COR-L47 (cell line): ENCODE measurements around the gene RAB3GAP2.
"Not testable (repeated sequence)": the region's sequence is repeated elsewhere in the genome, so short reads cannot be mapped to it uniquely, and the experiment has no call there.

Experiments
- DNase-seq: peaks from one replicate; lab custom pipeline; 2025; lab: John Stamatoyannopoulos, UW

The RAB3GAP2 gene

DNA sequence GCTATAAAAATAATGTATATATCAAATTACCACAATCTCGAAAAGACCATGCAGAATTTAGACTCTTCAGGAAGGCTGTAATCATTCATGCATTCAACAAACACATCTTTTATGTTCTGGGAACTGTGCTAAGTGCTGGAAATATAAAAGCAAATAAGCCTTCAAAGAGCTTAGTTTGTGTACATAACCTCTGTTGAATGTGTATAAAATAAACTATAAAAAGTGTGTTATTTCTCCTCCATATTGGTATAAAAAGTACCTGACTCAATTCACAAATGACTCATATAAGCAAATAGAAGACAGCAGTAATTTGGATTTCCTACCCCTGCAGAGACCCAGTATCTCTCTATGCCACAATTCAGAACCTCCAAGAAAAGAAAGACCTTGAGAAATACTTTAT lies 36.8 kb downstream of the RAB3GAP2 start:
- peak; percentile 52 for DNase-seq

DNA sequence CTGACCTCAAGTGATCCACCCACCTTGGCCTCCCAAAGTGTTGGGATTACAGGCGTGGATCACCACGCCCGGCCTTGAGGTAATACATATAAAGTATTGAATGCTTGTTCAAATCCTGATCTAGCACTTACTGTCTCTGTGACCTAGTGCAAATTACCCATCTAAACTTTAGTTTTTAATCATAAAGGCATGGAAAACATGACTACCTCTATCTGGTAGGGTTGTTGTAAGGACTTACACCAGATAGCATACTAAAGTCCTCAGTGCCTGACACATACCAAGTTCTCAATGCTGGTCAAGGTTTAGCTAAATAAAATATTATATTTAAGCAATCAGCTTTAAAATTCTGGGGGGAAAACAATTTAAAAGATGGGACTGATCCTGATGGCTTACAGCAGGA lies 38.3 kb downstream of the RAB3GAP2 start:
- no peak for DNase-seq

DNA sequence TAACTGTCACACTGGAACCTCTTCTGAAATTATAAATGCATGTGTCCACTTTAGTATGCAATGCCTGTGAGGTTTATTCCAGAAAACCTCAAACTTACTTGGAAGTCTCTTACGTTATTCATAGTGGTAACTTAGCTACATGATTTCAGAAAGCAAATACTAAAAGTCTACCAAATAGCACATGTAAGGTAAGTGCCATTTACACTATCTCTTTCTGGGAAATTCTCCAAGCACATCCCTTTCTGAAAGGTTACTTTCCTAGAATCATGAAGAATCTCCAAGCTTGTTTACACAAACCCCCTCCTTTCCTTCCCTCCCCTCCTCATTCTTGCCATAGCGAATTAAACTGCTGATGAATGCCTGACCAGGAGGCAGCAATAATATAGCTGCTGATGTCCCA lies 42.5 kb downstream of the RAB3GAP2 start:
- DNase-seq: no peak

DNA sequence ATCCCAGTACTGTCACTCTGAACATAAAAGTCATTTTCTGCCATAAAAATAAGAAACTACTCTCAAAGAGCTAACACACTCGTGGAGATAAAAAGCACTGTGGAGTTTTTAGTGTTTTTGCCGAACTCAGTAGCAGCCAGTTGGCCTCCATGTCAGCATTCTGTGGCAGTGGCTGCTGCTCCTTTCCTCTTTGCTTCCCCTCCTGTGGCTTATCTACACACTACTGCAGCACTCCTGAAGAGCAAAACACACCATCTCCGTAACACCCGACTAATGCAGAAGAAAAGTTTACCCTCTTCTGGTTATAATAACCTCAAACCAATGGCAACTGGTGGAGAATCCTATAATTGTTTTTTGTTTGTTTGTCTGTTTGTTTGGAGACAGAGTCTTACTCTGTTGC lies 44.9 kb downstream of the RAB3GAP2 start:
- DNase-seq: no peak

DNA sequence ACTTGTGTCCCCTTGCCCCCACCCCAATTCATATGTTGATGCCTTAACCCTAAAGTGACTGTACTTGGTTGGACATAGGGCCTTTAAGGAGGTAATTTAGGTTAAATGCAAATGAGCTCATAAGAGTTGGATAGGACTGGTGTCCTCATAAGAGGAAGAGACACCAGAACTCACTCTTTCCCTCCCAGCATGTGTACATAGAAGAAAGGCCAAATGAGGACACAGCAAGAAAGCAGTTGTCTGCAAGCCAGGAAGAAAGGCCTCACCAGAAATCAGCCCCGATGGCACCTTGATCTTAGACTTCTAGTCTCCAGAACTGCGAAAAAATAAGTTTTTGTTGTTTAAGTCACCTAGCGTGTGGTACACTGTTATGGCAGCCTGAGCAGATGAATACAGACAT lies 45.5 kb downstream of the RAB3GAP2 start:
- no peak for DNase-seq

DNA sequence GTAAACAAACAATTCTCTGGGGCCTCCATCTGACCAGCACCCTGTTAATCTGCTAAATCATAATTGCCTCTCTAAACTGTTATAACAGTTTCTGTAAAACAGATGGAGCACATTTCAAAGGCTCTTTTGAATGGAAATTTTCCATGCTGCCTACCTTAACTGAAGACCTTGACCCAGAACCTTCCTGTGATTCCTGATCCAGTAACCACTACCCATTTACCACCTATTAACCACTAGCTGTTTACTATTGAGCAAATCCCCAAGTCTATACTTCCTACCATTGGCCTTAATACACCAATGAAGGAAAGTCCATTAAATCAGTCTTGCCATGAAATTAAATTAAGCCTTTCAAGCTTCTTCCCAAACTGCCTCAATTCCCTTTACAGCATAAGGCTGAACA lies 46.3 kb downstream of the RAB3GAP2 start:
- DNase-seq: no peak

DNA sequence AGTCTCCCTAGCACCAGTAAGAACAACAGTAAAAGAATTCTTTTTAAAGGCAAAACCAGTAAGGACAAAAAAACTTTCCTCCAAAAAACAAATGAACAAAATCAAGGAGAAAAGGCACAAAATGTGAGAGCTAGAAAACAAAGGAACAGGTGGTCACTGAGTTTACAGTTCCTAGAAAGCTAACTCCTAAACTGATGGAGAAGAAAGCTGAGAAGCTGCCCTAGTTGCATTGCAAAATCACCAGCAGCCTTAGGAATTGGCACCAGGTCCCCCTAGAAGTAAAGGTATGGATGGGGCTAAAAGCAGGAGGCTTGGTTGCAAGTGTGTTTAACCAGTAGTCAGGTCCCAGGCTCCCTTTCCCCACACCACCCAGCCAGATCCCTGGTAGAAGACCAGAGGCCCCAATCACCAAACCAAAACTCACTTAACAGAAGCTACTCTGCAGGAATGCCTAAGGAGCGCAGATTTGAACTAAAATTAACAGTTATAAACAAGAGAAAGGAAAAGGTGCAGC lies 47.6 kb downstream of the RAB3GAP2 start:
- no peak for DNase-seq

DNA sequence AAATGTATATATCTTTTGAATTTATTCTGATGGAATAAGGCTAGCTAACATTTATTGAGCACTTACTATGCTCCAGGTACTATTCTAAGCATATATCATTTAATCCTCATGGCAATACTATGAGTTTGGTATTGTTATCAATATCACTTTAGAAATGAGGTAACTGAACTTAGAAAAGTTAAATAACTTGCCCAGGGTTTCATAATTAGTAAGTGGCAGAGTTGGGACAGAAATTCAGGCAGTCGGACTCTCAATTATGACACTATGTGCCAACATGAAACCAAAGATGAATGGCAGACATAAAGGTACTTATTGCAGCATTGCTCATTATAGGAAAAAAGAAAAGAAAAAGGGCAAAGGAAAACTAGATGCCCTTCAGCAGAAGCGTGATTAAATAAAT lies 48.2 kb downstream of the RAB3GAP2 start:
- DNase-seq: no peak

DNA sequence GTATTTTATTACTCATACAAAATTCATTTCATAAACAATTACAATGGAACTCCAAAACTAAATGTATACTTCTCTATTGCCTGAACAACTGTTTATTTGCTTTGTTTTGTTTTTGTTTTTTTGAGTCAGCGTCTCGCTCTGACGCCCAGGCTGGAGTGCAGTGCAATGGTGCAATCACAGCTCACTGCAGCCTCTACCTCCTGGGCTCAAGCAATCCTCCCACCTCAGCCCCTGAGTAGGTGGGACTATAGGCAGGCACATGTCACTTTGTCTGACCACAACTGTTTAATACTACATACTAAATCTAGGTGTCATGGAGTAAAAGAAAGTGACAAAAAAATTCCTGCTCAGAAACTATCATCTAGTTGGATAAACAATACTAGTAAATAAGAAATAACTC lies 49.3 kb downstream of the RAB3GAP2 start:
- no peak for DNase-seq

DNA sequence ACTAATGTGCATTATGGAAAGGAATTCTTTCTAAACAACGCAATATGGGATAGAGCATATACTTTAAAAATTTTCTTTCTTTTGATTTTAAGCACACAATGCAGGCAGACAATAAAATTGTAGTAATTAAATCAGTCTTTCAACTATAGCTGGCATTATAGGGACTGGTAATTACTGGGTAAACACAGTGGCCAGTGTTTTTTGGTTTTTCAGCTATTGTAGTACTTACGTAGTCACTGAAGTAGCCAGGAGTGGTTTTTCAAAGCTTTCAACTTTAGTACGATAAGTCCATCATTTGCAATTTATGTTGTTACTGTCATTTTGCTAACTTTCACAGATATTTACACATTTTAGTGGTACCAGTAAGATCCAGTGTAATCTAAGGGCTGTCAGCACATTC lies 50.6 kb downstream of the RAB3GAP2 start:
- peak; percentile 76 for DNase-seq

DNA sequence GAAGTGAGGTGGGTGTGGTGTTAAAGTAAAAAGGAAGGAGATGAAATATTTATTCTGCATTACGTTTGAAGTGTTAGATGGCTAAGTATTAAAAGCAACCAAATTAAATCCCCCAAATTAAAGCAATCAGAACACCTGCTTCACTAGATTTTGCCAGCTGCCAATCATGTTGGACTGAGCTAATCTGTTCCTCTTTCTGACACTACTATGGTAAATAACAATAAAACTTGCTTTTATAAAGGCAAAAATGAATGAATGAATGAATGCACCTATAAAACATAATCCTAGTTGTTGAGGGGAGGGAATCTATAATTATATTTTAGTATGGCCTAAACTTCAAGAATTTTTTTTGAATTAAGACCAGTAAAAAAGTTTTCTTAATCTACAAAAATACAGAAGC lies 51.0 kb downstream of the RAB3GAP2 start:
- no peak for DNase-seq

DNA sequence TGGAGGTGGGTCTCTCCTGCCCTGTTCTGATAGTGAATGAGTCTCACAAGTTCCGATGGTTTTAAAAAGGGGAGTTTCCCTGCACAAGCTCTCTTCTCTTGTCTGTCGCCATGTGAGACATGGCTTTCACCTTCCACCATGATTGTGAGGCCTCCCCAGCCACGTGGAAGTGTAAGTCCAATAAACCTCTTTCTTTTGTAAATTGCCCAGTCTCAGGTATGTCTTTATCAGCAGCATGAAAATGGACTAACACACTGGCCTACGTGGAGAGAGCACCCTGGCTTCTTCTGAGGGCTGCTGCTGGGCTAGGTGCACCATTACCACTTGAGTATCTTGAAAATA lies 51.6 kb downstream of the RAB3GAP2 start:
- DNase-seq: not testable (repeated sequence)

DNA sequence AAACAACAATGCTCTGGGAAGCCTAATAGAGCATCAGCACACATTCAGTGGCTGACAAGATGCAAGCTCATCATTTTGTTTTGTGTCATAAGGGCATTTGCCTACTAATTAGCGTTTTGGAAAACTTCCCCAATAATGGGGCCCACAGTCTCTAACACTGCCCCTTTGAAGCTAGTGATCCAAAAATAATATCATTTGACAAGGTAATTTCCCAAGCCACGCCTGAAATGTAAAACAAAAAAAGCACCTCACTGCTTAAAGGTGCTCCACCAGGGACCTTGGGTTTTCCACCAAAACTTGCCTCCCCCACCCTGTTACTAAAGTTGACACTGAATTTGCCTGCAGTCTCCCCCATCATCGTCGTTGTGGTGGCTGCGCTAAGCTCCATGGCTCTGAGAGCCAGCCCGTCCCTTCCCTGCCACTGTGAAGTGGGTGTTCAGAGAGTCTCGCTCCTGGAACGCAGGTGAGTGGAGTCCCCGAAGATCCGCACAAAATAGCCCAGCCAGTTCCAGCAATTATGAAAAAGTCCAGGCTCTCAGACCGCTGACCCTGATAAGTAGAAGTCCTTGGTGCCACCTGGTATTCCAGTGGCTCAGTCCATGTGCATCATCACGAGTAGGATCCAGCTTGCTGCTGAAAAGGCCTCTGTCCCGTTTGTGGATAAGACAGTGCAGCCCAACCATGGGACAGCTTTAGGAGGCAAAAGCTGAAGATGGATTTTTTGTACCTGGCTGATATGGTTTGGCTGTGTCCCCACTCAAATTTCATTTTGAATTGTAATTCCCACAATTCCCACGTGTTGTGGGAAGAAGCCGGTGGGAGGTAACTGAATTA lies 52.2 kb downstream of the RAB3GAP2 start:
- no peak for DNase-seq

DNA sequence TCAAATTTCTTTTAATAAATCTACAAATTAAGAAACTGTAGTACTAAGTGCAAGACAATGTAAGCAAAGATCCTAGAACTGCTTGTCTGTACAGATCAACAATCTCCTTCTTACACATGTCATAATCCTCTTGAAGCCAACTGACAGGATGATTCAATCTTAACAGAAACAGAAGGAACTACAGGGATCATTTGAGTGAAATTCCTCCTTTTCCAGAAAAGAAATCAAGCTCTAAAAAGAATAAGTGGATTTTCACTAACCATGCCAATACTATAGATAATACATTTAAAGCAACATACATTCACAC lies 53.2 kb downstream of the RAB3GAP2 start:
- no peak for DNase-seq

DNA sequence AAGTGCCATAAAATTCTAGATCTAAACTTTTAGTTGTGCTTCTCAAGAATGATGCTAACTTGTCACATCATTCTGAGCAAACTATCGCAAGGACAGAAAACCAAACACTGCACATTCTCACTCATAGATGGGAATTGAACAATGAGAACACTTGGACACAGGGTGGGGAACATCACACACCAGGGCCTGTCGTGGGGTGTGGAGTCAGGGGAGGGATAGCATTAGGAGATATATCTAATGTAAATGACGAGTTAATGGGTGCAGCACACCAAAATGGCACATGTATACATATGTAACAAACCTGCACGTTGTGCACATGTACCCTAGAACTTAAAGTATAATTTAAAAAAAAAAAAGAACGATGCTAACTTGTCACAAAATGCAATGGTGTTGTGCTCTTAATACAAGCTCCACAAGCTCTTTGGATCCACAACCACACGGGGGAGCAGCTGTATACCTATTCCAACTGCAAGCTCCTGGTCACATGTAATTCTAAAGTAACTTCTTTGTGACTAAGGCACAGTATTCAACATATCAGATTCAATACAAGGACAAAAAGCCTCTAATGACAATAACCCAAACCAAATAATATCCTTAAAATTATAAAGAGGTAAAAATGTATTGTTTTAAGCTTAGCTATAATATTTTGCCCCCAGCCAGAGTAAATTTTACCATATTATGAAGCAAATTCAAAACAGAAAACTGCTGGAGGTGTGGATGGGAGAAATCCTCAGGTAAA lies 53.7 kb downstream of the RAB3GAP2 start:
- peak; percentile 71 for DNase-seq

DNA sequence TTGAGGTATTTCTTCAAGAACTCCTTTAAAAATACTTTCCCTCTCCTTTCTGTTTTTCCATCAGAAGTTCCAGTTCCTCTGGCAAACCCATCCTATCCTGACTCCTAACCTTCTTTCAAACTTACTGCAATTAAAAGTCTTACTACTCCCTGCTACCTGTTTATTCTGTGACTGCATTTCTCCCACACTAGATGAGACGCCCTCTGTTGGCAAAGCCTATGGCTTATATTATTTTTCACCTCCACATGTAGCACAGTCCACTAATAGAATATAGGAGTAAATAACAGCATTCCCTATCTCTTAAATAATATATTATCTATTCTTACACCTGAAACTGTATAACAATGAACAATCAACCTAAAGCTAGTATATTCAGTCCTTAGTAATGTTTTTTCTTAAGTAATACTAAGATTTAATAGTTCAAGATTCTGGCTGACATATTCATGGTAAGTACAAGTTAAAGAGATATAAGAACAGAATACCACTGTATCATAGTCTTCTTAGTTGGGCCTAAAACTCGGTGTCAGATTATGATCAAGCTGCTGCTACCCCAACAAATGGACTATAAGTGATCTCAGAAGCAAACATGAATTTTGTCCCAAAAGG lies 54.8 kb downstream of the RAB3GAP2 start:
- no peak for DNase-seq

DNA sequence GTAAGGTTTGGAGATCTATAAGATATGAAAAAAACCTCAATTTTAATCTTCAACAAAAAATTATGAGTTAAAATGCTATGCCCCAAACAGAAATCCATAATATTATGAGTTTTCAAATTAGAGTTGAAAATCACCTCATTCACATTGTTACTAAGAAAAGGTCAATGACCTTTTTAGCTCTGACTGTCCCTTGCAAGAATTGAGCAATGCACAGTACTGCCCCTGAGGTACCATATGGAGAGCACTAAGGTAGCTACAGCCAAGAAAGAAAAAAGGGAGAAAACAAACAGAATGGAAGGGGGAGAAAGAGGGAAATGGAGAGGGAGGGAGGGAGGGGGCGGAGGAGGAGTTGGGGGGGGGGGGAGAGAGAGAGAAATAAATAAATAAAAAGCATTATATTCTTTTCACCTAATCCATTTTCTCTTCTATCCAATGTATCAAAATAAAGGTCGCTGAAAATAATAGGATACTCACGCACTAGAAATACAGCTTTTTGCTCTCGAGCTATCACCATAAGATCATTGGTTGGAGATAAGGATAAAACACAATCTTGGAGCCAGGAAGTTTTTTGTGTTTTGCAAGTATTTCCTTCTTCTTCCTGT lies 58.8 kb downstream of the RAB3GAP2 start:
- no peak for DNase-seq

DNA sequence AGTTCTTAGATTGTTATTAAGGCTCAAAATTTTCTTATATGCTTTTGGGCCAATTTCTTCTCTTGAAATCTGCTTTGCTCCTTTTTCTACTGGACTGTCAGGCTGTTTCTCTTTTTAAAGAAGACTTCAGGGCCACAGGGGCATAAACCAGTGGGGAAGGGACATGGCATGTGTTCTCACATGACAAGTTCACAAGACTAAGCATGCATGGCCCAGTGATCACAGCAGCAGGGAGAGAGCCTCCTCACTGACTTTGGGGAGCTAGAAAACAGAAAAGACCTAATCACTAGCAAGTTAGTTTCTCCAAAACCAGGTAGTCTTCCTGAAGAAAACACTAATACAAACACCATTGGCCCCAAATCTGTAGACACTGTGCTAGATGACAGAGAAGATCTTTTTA lies 64.8 kb downstream of the RAB3GAP2 start:
- DNase-seq: no peak

DNA sequence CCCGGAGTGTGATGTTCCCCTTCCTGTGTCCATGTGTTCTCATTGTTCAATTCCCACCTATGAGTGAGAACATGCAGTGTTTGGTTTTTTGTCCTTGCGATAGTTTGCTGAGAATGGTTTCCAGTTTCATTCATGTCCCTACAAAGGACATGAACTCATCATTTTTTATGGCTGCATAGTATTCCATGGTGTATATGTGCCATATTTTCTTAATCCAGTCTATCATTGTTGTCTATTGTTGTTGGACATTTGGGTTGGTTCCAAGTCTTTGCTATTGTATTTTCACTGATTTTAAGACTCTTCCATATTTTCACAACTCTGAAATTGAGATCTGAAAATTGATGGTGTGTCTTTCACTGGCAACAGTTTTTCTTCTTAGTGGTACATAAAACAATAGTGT lies 67.5 kb downstream of the RAB3GAP2 start:
- not testable (repeated sequence) for DNase-seq

DNA sequence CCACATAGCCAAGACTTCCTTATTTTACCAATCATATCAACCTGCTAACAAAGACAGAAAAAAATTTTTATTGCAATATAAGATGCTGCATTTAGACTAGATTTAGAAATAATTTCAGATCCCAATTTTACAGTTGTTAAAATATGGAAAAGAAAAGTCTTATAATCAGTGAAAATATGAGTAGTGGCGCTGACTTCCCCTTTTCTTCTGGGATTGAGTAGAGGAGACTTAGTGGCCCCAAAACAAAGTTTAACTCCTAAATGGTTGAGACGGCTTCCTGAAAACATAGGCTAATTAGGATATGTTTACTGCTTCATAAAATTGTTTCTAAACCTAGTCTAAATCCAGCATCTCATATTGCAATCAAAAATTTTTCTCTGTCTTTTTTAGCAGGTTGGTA lies 68.4 kb downstream of the RAB3GAP2 start:
- no peak for DNase-seq

DNA sequence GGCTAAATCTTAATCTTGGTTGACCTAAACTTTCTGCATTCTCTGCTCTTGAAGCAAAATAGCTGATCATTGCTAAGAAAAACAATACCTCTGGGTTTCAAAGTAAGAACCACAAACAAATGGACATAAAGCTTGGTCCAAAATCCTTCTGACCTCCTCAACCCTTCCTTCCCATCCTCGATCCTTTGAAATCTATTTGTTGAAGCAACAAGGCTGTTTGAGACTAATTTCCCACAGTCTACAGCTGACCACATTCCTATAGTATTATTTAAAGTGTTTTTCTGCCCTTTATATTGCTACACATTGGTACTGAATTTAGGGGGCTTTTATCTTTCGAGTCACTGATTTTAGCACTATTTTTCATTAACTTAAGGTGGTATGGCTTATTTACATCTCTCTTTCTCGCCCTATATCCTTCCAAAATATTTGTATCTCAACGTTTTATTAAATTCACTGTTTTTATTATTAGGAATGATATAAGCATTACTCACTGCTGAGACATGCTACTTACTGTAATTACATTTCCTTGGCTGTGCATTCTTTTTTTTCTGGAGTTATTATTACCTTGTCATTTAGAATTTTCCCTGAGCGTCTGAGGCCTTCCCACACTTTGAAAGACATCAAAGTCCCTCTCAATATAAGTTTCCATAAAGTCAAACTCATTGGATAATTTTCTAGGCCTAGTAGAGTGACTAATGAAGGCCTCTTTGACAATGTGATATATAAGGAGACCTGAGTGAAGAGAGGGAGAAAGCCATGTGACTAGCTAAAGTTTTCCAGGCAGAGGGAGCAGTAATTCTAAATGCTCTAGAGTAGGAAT lies 73.9 kb downstream of the RAB3GAP2 start:
- no peak for DNase-seq

DNA sequence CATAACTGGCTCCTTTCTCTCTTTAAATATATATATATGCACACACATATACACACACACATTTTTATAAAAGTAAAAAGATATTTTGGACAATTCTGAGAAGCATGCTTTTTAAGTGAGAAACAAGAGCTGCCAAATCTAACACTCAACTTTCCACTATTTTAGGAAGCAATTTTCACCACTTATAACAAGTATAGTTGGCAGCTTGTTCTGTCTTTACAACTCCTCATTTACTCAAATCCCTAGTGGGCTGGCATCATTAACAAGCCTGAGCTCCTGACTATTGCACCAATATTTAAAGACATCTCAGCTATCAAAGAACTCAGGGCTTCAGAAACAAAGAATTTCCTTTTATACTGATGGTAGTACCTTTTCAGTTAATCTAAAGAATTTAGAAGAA lies 76.6 kb downstream of the RAB3GAP2 start:
- DNase-seq: no peak
